ENCODE data around the gene LOXHD1.

The LOXHD1 gene

DNA sequence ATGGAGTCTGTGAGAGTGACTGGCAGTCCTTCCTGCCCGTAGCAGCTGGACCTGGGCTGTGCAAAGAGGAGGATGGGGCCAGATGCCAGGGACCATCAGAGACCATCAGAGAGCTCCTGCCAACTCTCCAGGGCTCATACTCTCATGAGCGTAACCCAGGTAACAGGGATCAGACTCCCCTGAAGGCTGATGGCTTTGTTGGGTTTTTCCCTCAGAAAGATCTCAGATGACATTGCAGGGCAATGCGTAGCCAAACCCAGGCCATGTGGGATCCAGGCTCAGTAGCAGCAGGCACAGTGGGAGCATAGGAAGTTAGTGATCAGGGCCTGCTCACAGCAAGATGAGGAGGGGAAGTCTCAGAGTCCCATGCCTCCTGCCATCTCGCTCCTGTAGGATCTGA lies 218.0 kb downstream of the LOXHD1 start:
- DNase-seq, result no peak

- DNase-seq, result no peak
These were observed 220.0 kb downstream of the LOXHD1 start for GRCh38 chr18:46437061-46437460.

- no peak for DNase-seq
These were observed 220.4 kb downstream of the LOXHD1 start for GRCh38 chr18:46436621-46437020.

GRCh38 chr18:46435031-46435430 lies 222.0 kb downstream of the LOXHD1 start:
- no peak for DNase-seq

DNA sequence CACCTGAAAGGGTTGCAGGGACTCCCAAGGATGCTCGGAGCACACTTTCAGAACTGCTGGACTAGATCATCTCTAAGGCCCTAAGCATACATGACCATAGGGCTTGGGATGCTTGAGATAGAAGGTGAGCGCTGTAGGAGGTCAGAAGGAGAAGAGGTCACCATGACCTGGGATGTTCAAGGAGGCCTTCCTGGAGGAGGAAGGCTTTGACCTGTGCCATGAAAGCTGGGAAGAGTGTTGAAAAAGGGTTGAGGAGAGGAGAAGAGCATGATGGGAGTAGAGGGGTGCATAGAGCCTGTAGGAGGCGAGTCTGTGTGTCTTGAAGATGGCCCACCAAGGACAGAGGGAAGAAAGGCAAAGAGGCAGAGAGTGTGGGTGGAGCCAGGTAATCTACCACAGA lies 222.4 kb downstream of the LOXHD1 start:
- DNase-seq, result no peak

- DNase-seq, result no peak
These were observed 223.7 kb downstream of the LOXHD1 start for GRCh38 chr18:46433121-46433826.

DNA sequence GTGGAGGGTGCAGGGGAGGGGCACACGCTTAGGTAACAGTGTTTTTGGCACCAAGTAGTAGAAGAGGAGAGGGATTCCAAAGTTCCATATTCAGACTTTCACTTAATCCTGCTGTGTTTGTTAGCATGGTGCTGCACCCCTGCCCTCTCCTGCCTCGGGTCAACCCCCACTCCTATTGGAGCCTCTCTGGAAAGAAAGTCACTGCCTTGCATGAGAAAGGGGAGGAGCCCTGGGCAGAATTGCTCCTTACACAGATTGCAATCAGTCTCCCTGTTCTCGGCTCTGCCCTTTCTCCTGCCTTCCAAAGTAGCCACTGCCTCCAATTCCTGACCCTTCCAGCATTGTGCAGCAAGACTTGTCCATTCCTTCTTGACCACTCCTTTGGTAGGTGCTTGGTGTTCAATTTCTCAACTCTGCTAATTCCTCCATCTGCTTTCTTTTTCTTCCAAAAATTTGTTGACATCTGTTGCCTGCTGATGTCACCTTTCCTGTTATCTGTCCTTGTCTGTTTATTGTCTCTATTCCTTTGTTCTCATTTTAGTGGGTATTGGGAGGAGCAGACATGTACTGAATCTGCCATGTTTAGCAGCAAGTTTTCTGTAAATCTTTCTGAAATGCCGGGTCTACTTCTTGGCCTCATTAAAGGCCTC lies 225.4 kb downstream of the LOXHD1 start:
- no peak for DNase-seq

DNA sequence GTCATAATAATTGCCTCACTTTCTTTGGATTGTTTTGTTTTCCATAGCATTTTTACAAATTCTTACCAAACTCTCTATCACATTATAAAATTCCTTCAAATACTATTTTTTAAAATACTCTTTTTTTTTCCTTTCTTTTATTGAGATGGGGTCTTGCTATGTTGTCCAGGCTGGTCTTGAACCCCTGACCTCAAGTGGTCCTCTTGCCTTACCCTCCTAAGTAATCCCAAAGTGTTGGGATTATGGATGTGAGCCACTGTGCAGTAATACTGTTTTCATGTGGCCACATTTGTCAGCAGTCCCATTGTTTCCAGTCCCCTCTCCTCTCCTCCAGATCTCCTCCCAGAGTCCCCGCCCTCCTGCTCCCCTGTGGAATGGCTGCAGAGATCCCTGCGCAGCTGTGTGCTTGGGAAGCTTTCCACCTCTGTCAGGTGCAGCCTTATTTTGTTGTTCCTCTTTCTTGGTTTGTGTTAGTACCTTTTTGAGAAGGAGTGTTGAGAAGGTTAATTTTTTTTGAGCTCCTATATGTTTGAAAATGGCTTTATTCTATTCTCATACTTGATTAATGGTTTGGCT lies 227.3 kb downstream of the LOXHD1 start:
- no peak for DNase-seq

DNA sequence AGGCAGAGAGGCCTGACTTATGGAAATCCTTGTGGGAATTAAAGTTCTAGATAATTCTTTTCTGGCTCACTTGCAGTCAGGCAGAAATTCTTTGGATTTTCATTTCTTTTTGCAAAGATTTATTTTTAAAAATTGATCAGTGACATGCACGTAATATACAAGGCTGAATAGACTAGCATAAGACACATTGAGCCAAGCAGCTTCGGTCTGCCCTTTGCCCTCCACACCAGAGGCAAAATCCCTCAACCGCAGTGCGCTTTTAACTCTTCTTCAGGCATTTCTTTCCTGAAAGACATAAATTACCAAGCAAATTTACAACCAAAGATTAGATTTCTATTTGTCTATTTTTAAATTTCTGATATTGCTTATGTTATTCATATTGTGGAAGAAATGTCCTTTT lies 227.9 kb downstream of the LOXHD1 start:
- DNase-seq, result no peak

DNA sequence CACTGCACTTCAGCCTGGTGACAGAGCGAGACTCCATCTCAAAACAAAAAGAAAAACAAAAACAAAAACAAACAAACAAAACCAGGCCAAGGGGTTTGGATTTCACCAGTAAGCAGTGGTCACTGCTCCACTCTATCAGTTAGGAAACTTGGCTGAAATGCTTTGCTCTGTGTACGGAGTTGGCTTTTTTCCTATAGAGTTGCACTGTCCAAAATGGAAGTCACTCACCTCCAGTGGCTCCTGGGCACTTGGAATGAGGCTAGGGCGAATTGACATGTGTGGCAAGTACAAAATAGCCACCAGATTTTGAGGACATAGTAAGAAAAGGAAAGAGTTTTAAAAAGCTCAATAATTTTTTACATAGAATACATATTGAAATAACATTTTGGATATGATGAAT lies 228.7 kb downstream of the LOXHD1 start:
- DNase-seq, result no peak

GRCh38 chr18:46427216-46427995 lies 229.6 kb downstream of the LOXHD1 start:
- no peak for DNase-seq
